HepG2 (cell line): ENCODE measurements around the gene UPB1. TPM values are rescaled to one million over a fixed set of nuclear protein-coding genes. Genes with fewer than 3 reads are reported as not detected.
A peak's percentile ranks its signal among the peaks of the same experiment; 100 is the strongest.

Experiments used
- ARNTL ChIP-seq: sonication (generic); formaldehyde crosslinking; IDR thresholded peaks from 2 replicates; pipeline ENCODE4 v1.4.0; 2020; ENCODE audit warnings: mild to moderate bottlenecking, missing genetic modification reagents
- BHLHE40 ChIP-seq: IDR thresholded peaks from 2 replicates; pipeline ENCODE4 v1.6.1; 2011; ENCODE audit warnings: low read length, improper control_type of control experiment
- FOSL1 ChIP-seq: sonication (generic); formaldehyde crosslinking; IDR thresholded peaks from 2 replicates; pipeline ENCODE4 v1.9.0; 2021; ENCODE audit warnings: missing genetic modification reagents, borderline replicate concordance
- FOSL2 ChIP-seq: sonication (generic); formaldehyde crosslinking; IDR thresholded peaks from 2 replicates; pipeline ENCODE4 v1.4.0; 2020; ENCODE audit warnings: missing genetic modification reagents
- FOXA3 ChIP-seq: IDR thresholded peaks from 2 replicates; pipeline ENCODE4 v1.6.1; 2016; ENCODE audit warnings: missing genetic modification reagents, missing compliant biosample characterization
- KDM3A ChIP-seq: IDR thresholded peaks from 2 replicates; pipeline ENCODE4 v1.6.1; 2018; ENCODE audit warnings: low read depth, missing compliant biosample characterization
- MIXL1 ChIP-seq: IDR thresholded peaks from 2 replicates; pipeline ENCODE4 v1.6.1; 2016
- MYNN ChIP-seq: sonication (generic); formaldehyde crosslinking; IDR thresholded peaks from 2 replicates; pipeline ENCODE4 v1.4.0; 2020; ENCODE audit warnings: mild to moderate bottlenecking, low read depth, missing genetic modification reagents
- NFE2 ChIP-seq: sonication (generic); formaldehyde crosslinking; IDR thresholded peaks from 2 replicates; pipeline ENCODE4 v1.4.0; 2020; ENCODE audit warnings: missing genetic modification reagents
- NR2F6 ChIP-seq, 2 experiments: IDR thresholded peaks; 2 replicates each; pipeline ENCODE4 v1.6.1; 2016; ENCODE audit warnings: antibody characterized with exemption in 1 of 2, mild to moderate bottlenecking in 1 of 2
- RBM22 ChIP-seq: fragments of 200-400 bp; formaldehyde crosslinking; optimal IDR thresholded peaks from 2 replicates; pipeline ENCODE3; 2017; ENCODE audit warnings: mild to moderate bottlenecking, low read length, moderate library complexity
- RCOR2 ChIP-seq: IDR thresholded peaks from 2 replicates; pipeline ENCODE4 v1.6.1; 2016; ENCODE audit warnings: missing biosample characterization, missing genetic modification reagents
- REPIN1 ChIP-seq: sonication (generic); formaldehyde crosslinking; IDR thresholded peaks from 2 replicates; pipeline ENCODE4 v1.8.0; 2022; ENCODE audit warnings: missing genetic modification reagents, low read depth, mild to moderate bottlenecking, borderline replicate concordance
- RFX1 ChIP-seq: fragments of 450-650 bp; IDR thresholded peaks from 2 replicates; pipeline ENCODE4 v1.6.1; 2017
- SALL1 ChIP-seq: sonication (generic); formaldehyde crosslinking; IDR thresholded peaks from 2 replicates; pipeline ENCODE4 v1.8.0; 2022; ENCODE audit warnings: mild to moderate bottlenecking, missing genetic modification reagents
- SCMH1 ChIP-seq: sonication (generic); formaldehyde crosslinking; IDR thresholded peaks from 2 replicates; pipeline ENCODE4 v1.9.0; 2021; ENCODE audit warnings: missing genetic modification reagents, mild to moderate bottlenecking, borderline replicate concordance
- SNAPC5 ChIP-seq: sonication (generic); formaldehyde crosslinking; IDR thresholded peaks from 2 replicates; pipeline ENCODE4 v1.8.1; 2023; ENCODE audit warnings: mild to moderate bottlenecking, missing genetic modification reagents, borderline replicate concordance
- SOX5 ChIP-seq: IDR thresholded peaks from 2 replicates; pipeline ENCODE4 v1.6.1; 2016; ENCODE audit warnings: borderline replicate concordance
- TBX2 ChIP-seq: sonication (generic); formaldehyde crosslinking; IDR thresholded peaks from 2 replicates; pipeline ENCODE4 v1.5.0; 2020; ENCODE audit warnings: missing genetic modification reagents, mild to moderate bottlenecking, borderline replicate concordance
- TEAD3 ChIP-seq: optimal IDR thresholded peaks from 2 replicates; pipeline ENCODE3; 2016; ENCODE audit warnings: borderline replicate concordance
- TFDP2 ChIP-seq: sonication (generic); formaldehyde crosslinking; IDR thresholded peaks from 2 replicates; pipeline ENCODE4 v1.4.0; 2020; ENCODE audit warnings: missing genetic modification reagents
- TFE3 ChIP-seq: IDR thresholded peaks from 2 replicates; pipeline ENCODE4 v1.6.1; 2016
- ZFP62 ChIP-seq: sonication (generic); formaldehyde crosslinking; IDR thresholded peaks from 2 replicates; pipeline ENCODE4 v1.4.0; 2020; ENCODE audit warnings: missing genetic modification reagents
- ZNF430 ChIP-seq: sonication (generic); formaldehyde crosslinking; IDR thresholded peaks from 2 replicates; pipeline ENCODE4 v1.9.0; 2021; ENCODE audit warnings: mild to moderate bottlenecking, missing genetic modification reagents
- ZNF543 ChIP-seq: sonication (generic); formaldehyde crosslinking; IDR thresholded peaks from 2 replicates; pipeline ENCODE4 v1.4.0; 2020; ENCODE audit warnings: mild to moderate bottlenecking, missing genetic modification reagents
- ZNF850 ChIP-seq: sonication (generic); formaldehyde crosslinking; conservative IDR thresholded peaks from 2 replicates; pipeline ENCODE4 v1.9.0; 2021; ENCODE audit warnings: mild to moderate bottlenecking, missing genetic modification reagents
- ZNF879 ChIP-seq: sonication (generic); formaldehyde crosslinking; IDR thresholded peaks from 2 replicates; pipeline ENCODE4 v1.8.1; 2023; ENCODE audit warnings: missing genetic modification reagents
- polyA plus RNA-seq, 8 experiments: library from polyadenylated mRNA; depleted of rRNA in 3 of 8; stranded (reverse) in 7 of 8; unstranded in 1 of 8; fragments of >200 nt; fragmentation: Illumina TruSeq in 4 of 8; extraction: Trizol in 4 of 8; gene quantifications; 2 replicates each; pipeline versions ENCODE4 v1.2.1 to v1.2.3, GENCODE V29; 2011 to 2016; ENCODE audit warnings: low read depth in 4 of 8, missing spikeins in 1 of 8, mixed read lengths in 1 of 8; ENCODE audit not compliant: insufficient read depth in 1 of 8
- total RNA-seq, 5 experiments: library from RNA; depleted of rRNA; stranded (reverse); fragments of >200 nt; fragmentation: Illumina TruSeq; extraction: Trizol; gene quantifications; 2 replicates each; pipeline ENCODE4 v1.2.3, GENCODE V29; 2016; ENCODE audit warnings: low read depth in 1 of 5
- TF ChIP-seq, protein P1 (sequence below): sonication (generic); formaldehyde crosslinking; conservative IDR thresholded peaks from 2 replicates; pipeline ENCODE4 v1.8.0; 2022; ENCODE audit warnings: low read depth, missing genetic modification reagents
- TF ChIP-seq, protein P2 (sequence below): sonication (generic); formaldehyde crosslinking; IDR thresholded peaks from 2 replicates; pipeline ENCODE4 v1.4.0; 2020; ENCODE audit warnings: mild to moderate bottlenecking, low read depth, missing genetic modification reagents

UPB1 gene
- total and polyA plus RNA-seq, 2 of the 13 experiments (the other 11 are each of a cell fraction or from before 2014, with no cell fraction given) = 0.38 to 1.2 TPM

DNA sequence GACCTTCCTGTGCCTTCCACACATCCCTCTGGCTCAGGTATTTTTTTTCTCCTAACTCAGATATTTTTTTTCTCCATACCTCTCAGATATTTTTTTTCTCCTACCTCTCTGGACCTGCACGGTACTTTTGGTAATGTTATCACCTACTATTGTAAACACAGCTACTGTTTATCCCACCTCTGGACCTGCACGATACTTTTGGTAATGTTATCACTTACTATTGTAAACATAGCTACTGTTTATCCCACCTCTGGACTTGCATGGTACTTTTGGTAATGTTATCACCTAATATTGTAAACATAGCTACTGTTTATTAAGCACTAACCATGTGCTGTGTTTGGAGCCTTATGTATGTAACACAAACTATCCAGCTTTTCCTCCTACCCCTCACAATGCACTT lies 12.1 kb upstream of the UPB1 start (continued):
- TF ChIP-seq SNAPC5 (CRISPR knock-in tag) (no peak), TFDP2 (CRISPR knock-in tag) (no peak), NR2F6 (IDR thresholded peaks at IDR 0.05) (no peak), NR2F6 (CRISPR knock-in tag; IDR thresholded peaks at IDR 0.05) (no peak), RCOR2 (0 out of 2 replicates have a peak, but pooled peaks have one; percentile 14), FOXA3 (CRISPR knock-in tag) (peak; percentile 54; the same call in 1 of the 2 replicates), ZNF430 (no peak), ZNF850 (CRISPR knock-in tag) (peak; percentile 99), MIXL1 (CRISPR knock-in tag) (0 out of 2 replicates have a peak, but pooled peaks have one; percentile 10), FOSL2 (CRISPR knock-in tag) (no peak), ARNTL (CRISPR knock-in tag) (no peak), ZNF879 (CRISPR knock-in tag) (no peak), REPIN1 (CRISPR knock-in tag) (no peak), BHLHE40 (no peak), FOSL1 (CRISPR knock-in tag) (no peak), SOX5 (CRISPR knock-in tag) (peak; percentile 46; the same call in 1 of the 2 replicates), ZFP62 (CRISPR knock-in tag) (no peak), TEAD3 (CRISPR knock-in tag) (no peak), SCMH1 (no peak), ZNF543 (no peak), MYNN (CRISPR knock-in tag) (no peak), TBX2 (CRISPR knock-in tag) (peak; percentile 27; the same call in 1 of the 2 replicates), RFX1 (no peak), SALL1 (CRISPR knock-in tag) (no peak), NFE2 (CRISPR knock-in tag) (no peak), KDM3A (CRISPR knock-in tag) (no peak), TFE3 (CRISPR knock-in tag) (no peak), RBM22 (no peak)
- TF ChIP-seq, protein P1, sequence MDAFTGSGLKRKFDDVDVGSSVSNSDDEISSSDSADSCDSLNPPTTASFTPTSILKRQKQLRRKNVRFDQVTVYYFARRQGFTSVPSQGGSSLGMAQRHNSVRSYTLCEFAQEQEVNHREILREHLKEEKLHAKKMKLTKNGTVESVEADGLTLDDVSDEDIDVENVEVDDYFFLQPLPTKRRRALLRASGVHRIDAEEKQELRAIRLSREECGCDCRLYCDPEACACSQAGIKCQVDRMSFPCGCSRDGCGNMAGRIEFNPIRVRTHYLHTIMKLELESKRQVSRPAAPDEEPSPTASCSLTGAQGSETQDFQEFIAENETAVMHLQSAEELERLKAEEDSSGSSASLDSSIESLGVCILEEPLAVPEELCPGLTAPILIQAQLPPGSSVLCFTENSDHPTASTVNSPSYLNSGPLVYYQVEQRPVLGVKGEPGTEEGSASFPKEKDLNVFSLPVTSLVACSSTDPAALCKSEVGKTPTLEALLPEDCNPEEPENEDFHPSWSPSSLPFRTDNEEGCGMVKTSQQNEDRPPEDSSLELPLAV (CRISPR knock-in tag) = no peak
- TF ChIP-seq, protein P2, sequence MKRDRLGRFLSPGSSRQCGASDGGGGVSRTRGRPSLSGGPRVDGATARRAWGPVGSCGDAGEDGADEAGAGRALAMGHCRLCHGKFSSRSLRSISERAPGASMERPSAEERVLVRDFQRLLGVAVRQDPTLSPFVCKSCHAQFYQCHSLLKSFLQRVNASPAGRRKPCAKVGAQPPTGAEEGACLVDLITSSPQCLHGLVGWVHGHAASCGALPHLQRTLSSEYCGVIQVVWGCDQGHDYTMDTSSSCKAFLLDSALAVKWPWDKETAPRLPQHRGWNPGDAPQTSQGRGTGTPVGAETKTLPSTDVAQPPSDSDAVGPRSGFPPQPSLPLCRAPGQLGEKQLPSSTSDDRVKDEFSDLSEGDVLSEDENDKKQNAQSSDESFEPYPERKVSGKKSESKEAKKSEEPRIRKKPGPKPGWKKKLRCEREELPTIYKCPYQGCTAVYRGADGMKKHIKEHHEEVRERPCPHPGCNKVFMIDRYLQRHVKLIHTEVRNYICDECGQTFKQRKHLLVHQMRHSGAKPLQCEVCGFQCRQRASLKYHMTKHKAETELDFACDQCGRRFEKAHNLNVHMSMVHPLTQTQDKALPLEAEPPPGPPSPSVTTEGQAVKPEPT = no peak
